Measurements from ENCODE around the gene FHIT. TPM values are rescaled to one million over a fixed set of nuclear protein-coding genes. Genes with fewer than 3 reads are reported as not detected.

The FHIT gene
- total RNA-seq, 1 experiment from 2014 or later, result 3.6 TPM

GRCh38 chr3:60073942-60074341 lies 1177.3 kb downstream of the FHIT start:
- intact Hi-C loops (cut with micrococcal nuclease), result no loop called here
- CTCF ChIA-PET, result no interaction called here
- BruUV-seq (replicated peaks), result no TSS peak

DNA sequence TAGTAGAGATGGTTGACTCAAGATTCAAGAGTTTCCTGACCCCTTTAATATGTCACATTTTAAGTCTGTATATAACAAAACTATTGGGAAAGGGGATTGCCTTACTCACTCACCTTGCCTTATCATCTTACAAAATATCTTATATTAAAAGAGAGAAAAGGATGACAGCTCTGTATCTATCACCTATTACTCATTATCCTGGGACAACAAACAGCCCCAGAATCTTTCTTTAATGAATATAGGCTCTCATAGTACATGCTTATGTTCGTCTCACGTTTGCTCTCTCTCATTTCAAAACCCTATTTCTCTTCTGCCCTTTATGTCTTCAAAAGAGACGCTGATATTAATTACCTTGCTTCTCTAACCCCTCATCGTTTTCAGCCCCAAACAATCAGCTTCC lies 1178.0 kb downstream of the FHIT start:
- intact Hi-C loops (cut with micrococcal nuclease), result no loop called here
- Histone ChIP-seq H4K20me1 (ENCODE audit: low read length) (no peaks in the 10 kb centered on the region), H3F3A (ENCODE audit: low read length, unreplicated experiment) (no peaks in the 10 kb centered on the region), H3K79me2 (ENCODE audit: low read length) (no peaks in the 10 kb centered on the region), H3K4me3 (ENCODE audit: low read length) (no peak overlapping the region), H3K4me1 (ENCODE audit: insufficient read depth, low read length) (no peaks in the 10 kb centered on the region), H3K27me3 (ENCODE audit: low read length) (no peaks in the 10 kb centered on the region), H3K4me2 (ENCODE audit: low read length) (no peak overlapping the region), H3K9me2 (replicated peaks; ENCODE audit: low read length) (no peaks in the 10 kb centered on the region), H2AFZ (ENCODE audit: low read length) (no peak overlapping the region), H3K27ac (ENCODE audit: low read length) (no peak overlapping the region), H3K36me3 (ENCODE audit: low read depth, low read length) (no peaks in the 10 kb centered on the region), H3K9ac (ENCODE audit: low read length) (no peak overlapping the region), H3K9me3 (ENCODE audit: low read length) (no peaks in the 10 kb centered on the region)
- POLR2A ChIA-PET (ENCODE audit: unreplicated experiment), result no interaction called here
- TF ChIP-seq CTCF (conservative IDR thresholded peaks at IDR 0.05; ENCODE audit: low read depth, low read length), result no peak
- TF ChIP-seq EZH2phosphoT487 (IDR thresholded peaks at IDR 0.05; ENCODE audit: borderline replicate concordance, low read length), result no peak
- no peak for TF ChIP-seq EZH2 (IDR thresholded peaks at IDR 0.05; ENCODE audit: low read length, unreplicated experiment)
- ATAC-seq (no peak), DNase-seq (no peak)
- CTCF ChIA-PET, result no interaction called here
- no TSS peak for BruUV-seq (replicated peaks)

More at GRCh38 chr3:60073942-60074341, 1177.3 kb downstream of the FHIT start:
- no peaks in the 10 kb centered on the region for H4K20me1 ChIP-seq (ENCODE audit: low read length)
- no peaks in the 10 kb centered on the region for H3F3A ChIP-seq (ENCODE audit: low read length, unreplicated experiment)
- H3K4me1 ChIP-seq (ENCODE audit: insufficient read depth, low read length), result no peaks in the 10 kb centered on the region
- H3K4me3 ChIP-seq (ENCODE audit: low read length), result no peak overlapping the region
- no peaks in the 10 kb centered on the region for H3K79me2 ChIP-seq (ENCODE audit: low read length)
- DNase-seq, result no peak
- TF ChIP-seq EZH2 (IDR thresholded peaks at IDR 0.05; ENCODE audit: low read length, unreplicated experiment) (no peak), CTCF (conservative IDR thresholded peaks at IDR 0.05; ENCODE audit: low read depth, low read length) (no peak), EZH2phosphoT487 (IDR thresholded peaks at IDR 0.05; ENCODE audit: borderline replicate concordance, low read length) (no peak)
- no peaks in the 10 kb centered on the region for H3K27me3 ChIP-seq (ENCODE audit: low read length)
- POLR2A ChIA-PET (ENCODE audit: unreplicated experiment), result no interaction called here
- no peaks in the 10 kb centered on the region for H3K36me3 ChIP-seq (ENCODE audit: low read depth, low read length)
- no peak for ATAC-seq
- no peaks in the 10 kb centered on the region for H3K9me2 ChIP-seq (replicated peaks; ENCODE audit: low read length)
- H3K4me2 ChIP-seq (ENCODE audit: low read length), result no peak overlapping the region
- no peak overlapping the region for H3K9ac ChIP-seq (ENCODE audit: low read length)
- no peak overlapping the region for H3K27ac ChIP-seq (ENCODE audit: low read length)
- H2AFZ ChIP-seq (ENCODE audit: low read length), result no peak overlapping the region
- no peaks in the 10 kb centered on the region for H3K9me3 ChIP-seq (ENCODE audit: low read length)

- intact Hi-C loops (cut with micrococcal nuclease), result no loop called here
- CTCF ChIA-PET, result no interaction called here
Measured at GRCh38 chr3:60070366-60070765, 1180.9 kb downstream of the FHIT start.

More at GRCh38 chr3:60070366-60070765, 1180.9 kb downstream of the FHIT start:
- no peak overlapping the region for H3K27ac ChIP-seq (ENCODE audit: low read length)
- no TSS peak for BruUV-seq (replicated peaks)
- no peak for DNase-seq
- no peaks in the 10 kb centered on the region for H3F3A ChIP-seq (ENCODE audit: low read length, unreplicated experiment)
- no peak overlapping the region for H3K4me3 ChIP-seq (ENCODE audit: low read length)
- no peak overlapping the region for H3K9ac ChIP-seq (ENCODE audit: low read length)
- no peaks in the 10 kb centered on the region for H3K79me2 ChIP-seq (ENCODE audit: low read length)
- no peaks in the 10 kb centered on the region for H3K9me2 ChIP-seq (replicated peaks; ENCODE audit: low read length)
- TF ChIP-seq EZH2 (IDR thresholded peaks at IDR 0.05; ENCODE audit: low read length, unreplicated experiment), result no peak
- no peak for TF ChIP-seq CTCF (conservative IDR thresholded peaks at IDR 0.05; ENCODE audit: low read depth, low read length)
- no peak for TF ChIP-seq EZH2phosphoT487 (IDR thresholded peaks at IDR 0.05; ENCODE audit: borderline replicate concordance, low read length)
- no peaks in the 10 kb centered on the region for H3K36me3 ChIP-seq (ENCODE audit: low read depth, low read length)
- peaks cover 4% of the 10 kb centered on the region; the same call in 1 of the 2 replicates for H3K9me3 ChIP-seq (ENCODE audit: low read length)
- no peak for ATAC-seq
- no peaks in the 10 kb centered on the region for H4K20me1 ChIP-seq (ENCODE audit: low read length)
- H3K4me1 ChIP-seq (ENCODE audit: insufficient read depth, low read length), result no peaks in the 10 kb centered on the region
- H3K27me3 ChIP-seq (ENCODE audit: low read length), result no peaks in the 10 kb centered on the region
- no peak overlapping the region for H2AFZ ChIP-seq (ENCODE audit: low read length)
- H3K4me2 ChIP-seq (ENCODE audit: low read length), result no peak overlapping the region
- POLR2A ChIA-PET (ENCODE audit: unreplicated experiment), result no interaction called here

All from PC-3 (cell line).